WERI-Rb-1 (cell line): ENCODE measurements around the gene EIF3I.
A peak's percentile ranks its signal among the peaks of the same experiment; 100 is the strongest.

Experiments
- DNase-seq: peaks from one replicate; pipeline ENCODE4 v3.0.0-alpha.2; 2020
- H3K27ac ChIP-seq: fragments of 250-450 bp; sonication (Bioruptor Pico); 2 replicates; pipeline ENCODE4 v1.5.1; 2020; ENCODE audit warnings: mild to moderate bottlenecking, moderate library complexity
- H3K27me3 ChIP-seq: fragments of 250-450 bp; sonication (Bioruptor Pico); 2 replicates; pipeline ENCODE4 v1.5.1; 2021; ENCODE audit warnings: mild to moderate bottlenecking, low read depth, moderate library complexity; ENCODE audit not compliant: insufficient read depth, severe bottlenecking
- H3K36me3 ChIP-seq: fragments of 250-450 bp; sonication (Bioruptor Pico); 2 replicates; pipeline ENCODE4 v1.5.1; 2020; ENCODE audit warnings: mild to moderate bottlenecking, moderate library complexity
- H3K4me3 ChIP-seq: 2 replicates; pipeline ENCODE4 v1.5.1; 2011; ENCODE audit warnings: low read depth, mild to moderate bottlenecking, control low read depth, low read length
- H3K9me3 ChIP-seq: fragments of 250-450 bp; sonication (Bioruptor Pico); 2 replicates; pipeline ENCODE4 v1.5.1; 2021; ENCODE audit warnings: mild to moderate bottlenecking, moderate library complexity; ENCODE audit not compliant: severe bottlenecking
- TF ChIP-seq, protein P1 (sequence below): IDR thresholded peaks from 2 replicates; pipeline ENCODE4 v1.5.1; 2011; ENCODE audit warnings: low read depth, mild to moderate bottlenecking, control low read depth, inconsistent platforms, low read length

Gene EIF3I

DNA sequence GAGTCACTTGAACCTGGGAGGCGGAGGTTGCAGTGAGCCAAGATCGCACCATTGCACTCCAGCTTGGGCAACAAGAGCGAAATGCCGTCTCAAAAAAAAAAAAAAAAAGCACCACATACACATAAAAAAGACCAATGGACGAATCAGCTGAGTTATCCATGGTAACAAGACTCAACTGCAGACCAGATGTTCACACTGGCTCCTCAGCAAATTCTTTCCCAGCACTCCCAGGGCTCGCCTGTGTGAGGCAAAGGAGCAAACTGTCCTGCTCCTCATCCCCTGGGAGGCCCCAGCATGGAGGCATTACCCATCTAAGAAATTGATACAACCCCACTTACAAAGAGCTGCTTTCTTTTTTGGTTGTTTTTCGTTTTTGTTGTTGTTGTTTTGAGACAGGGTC, 3.2 kb upstream of the EIF3I start:
- TF ChIP-seq, protein P1, sequence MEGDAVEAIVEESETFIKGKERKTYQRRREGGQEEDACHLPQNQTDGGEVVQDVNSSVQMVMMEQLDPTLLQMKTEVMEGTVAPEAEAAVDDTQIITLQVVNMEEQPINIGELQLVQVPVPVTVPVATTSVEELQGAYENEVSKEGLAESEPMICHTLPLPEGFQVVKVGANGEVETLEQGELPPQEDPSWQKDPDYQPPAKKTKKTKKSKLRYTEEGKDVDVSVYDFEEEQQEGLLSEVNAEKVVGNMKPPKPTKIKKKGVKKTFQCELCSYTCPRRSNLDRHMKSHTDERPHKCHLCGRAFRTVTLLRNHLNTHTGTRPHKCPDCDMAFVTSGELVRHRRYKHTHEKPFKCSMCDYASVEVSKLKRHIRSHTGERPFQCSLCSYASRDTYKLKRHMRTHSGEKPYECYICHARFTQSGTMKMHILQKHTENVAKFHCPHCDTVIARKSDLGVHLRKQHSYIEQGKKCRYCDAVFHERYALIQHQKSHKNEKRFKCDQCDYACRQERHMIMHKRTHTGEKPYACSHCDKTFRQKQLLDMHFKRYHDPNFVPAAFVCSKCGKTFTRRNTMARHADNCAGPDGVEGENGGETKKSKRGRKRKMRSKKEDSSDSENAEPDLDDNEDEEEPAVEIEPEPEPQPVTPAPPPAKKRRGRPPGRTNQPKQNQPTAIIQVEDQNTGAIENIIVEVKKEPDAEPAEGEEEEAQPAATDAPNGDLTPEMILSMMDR = no peak
- Histone ChIP-seq H3K9me3 (no peaks in the 10 kb centered on the region), H3K4me3 (no peak overlapping the region), H3K36me3 (peaks cover 19% of the 10 kb centered on the region), H3K27me3 (no peaks in the 10 kb centered on the region), H3K27ac (no peak overlapping the region)
- no peak for DNase-seq

DNA sequence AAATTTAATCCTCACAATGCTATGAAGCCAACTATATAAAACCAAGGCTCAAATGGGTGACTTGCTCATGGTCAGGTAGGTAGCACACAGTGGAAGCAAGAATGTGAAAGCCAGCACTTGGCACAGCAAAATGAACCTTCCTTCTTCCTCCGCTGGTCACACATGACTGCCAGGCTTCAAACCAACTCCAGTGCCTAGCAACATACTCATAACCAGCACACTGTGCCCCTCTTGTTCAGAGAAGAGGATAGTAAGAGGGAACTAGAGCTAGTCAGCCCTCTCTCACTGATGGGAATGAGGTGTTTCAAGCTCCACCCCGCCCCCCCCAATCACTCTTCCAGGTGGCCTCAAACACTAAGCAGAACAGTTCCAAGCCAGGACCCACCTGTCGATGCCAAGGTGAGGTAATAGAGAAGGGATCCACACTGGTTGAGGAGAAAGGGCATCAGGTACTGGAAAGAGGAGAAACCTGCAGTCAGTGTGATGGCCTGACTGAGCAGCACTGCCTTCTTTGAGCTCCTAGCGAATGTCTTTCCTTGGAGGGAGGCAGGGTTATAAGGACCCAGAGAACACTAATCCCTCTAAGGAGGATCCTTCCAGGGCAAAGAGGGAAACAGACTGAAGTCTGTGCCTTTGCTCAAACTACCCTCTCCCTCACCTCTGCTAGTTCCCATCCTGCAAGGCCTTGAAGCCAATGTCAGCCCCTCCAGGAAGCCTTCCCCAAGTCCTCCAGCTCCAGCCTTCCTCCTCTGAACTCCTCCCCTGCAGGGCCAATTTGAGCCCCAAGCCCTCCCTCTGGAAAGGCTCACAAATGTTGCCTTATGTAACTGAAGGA, 1.2 kb upstream of the EIF3I start:
- peak overlapping the region; percentile 93 for H3K4me3 ChIP-seq
- H3K27me3 ChIP-seq = no peaks in the 10 kb centered on the region
- H3K27ac ChIP-seq = 0 out of 2 replicates have a peak overlapping the region, but pooled peaks have one; percentile 16
- TF ChIP-seq, protein P1 = no peak
- H3K36me3 ChIP-seq = peaks cover 33% of the 10 kb centered on the region
- H3K9me3 ChIP-seq = no peaks in the 10 kb centered on the region
- DNase-seq = no peak

DNA sequence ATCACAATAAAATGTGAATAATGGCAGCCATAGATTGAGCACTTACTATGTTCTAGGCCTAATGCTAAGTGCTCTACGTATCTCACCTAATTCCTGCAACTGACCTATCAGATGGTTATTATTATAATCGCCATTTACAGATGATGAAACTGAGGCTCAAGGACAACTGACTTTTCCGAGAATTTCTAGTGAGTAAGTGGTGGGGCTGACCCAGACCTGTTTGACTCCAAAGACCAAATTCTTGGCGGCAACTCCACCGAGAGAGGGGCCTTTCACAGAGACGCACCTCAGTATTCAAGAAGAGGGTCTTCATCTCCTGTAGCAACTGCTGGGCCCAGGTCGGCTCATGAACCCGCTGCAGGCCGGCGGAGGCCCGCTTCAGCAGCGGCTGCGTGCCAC, 627 bp upstream of the EIF3I start:
- Histone ChIP-seq H3K9me3 (no peaks in the 10 kb centered on the region), H3K4me3 (peak overlapping the region; percentile 93), H3K36me3 (peaks cover 31% of the 10 kb centered on the region), H3K27ac (0 out of 2 replicates have a peak overlapping the region, but pooled peaks have one; percentile 16), H3K27me3 (no peaks in the 10 kb centered on the region)
- TF ChIP-seq, protein P1 = no peak
- no peak for DNase-seq

DNA sequence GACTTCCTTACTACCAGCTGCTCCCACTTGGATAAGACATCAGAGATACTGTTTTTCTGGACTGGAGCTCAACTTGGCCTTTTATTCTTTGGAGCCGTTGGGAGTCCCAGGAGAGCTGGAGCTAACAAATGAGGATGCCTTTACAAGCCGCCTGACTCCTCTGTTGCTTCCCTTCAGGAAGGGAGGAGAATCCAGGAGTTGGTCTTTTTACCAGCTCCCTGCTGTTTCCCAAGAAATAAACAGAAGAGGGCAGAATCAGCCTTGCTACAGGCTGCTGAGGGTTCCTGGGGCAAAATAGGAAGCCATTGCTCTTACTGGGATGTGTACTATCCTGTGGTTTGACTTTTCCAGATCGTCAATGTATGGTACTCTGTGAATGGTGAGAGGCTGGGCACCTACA, 1.5 kb downstream of the EIF3I start:
- no peaks in the 10 kb centered on the region for H3K9me3 ChIP-seq
- H3K4me3 ChIP-seq = no peak overlapping the region
- peaks cover 45% of the 10 kb centered on the region for H3K36me3 ChIP-seq
- no peak for DNase-seq
- H3K27ac ChIP-seq = no peak overlapping the region
- H3K27me3 ChIP-seq = no peaks in the 10 kb centered on the region
- TF ChIP-seq, protein P1 = no peak

DNA sequence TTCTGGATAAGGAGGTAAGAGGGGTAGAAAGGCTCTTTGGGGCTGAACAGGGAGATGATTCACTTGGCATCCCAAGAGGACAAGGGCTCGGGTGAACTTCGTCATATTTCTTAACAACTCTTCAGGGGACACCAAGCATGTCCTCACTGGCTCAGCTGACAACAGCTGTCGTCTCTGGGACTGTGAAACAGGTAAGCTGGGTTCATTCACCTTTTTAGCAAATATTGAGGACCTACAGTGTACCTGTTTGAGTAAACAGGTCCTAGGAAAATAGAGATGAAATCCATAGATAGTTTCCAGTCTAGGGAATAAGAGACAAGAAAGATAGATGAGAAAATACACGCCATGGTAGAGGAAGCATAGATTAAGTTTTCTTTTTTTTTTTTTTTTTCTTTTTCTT, 2.1 kb downstream of the EIF3I start:
- TF ChIP-seq, protein P1 = no peak
- no peaks in the 10 kb centered on the region for H3K27me3 ChIP-seq
- H3K4me3 ChIP-seq = no peak overlapping the region
- H3K36me3 ChIP-seq = peaks cover 51% of the 10 kb centered on the region
- H3K27ac ChIP-seq = no peak overlapping the region
- H3K9me3 ChIP-seq = no peaks in the 10 kb centered on the region
- DNase-seq = no peak
